Measurements from ENCODE around the gene MTIF2.
"Not testable (repeated sequence)": the region's sequence is repeated elsewhere in the genome, so short reads cannot be mapped to it uniquely, and the experiment has no call there.

Gene MTIF2

GRCh38 chr2:55280851-55281546, 12.0 kb upstream of the MTIF2 start:
- not testable (repeated sequence) for H3K4me3 ChIP-seq (ENCODE audit: insufficient read depth, low read depth, low read length, poor library complexity, severe bottlenecking); H3K27me3 ChIP-seq (replicated peaks; ENCODE audit: control insufficient read depth, insufficient read depth, low read length, poor library complexity, severe bottlenecking); H3K9me3 ChIP-seq (ENCODE audit: control insufficient read depth, low read length); DNase-seq; H3K4me1 ChIP-seq (ENCODE audit: control insufficient read depth, insufficient read depth, low read length, poor library complexity, severe bottlenecking); H3K36me3 ChIP-seq (ENCODE audit: control insufficient read depth, insufficient read depth, low read length)
- H3K27ac ChIP-seq (ENCODE audit: insufficient read depth, low read length, poor library complexity, severe bottlenecking) = peak overlapping the region; percentile 84

GRCh38 chr2:55279859-55280424, 10.9 kb upstream of the MTIF2 start:
- H3K4me3 ChIP-seq (ENCODE audit: insufficient read depth, low read depth, low read length, poor library complexity, severe bottlenecking); H3K4me1 ChIP-seq (ENCODE audit: control insufficient read depth, insufficient read depth, low read length, poor library complexity, severe bottlenecking); DNase-seq; H3K9me3 ChIP-seq (ENCODE audit: control insufficient read depth, low read length); H3K27me3 ChIP-seq (replicated peaks; ENCODE audit: control insufficient read depth, insufficient read depth, low read length, poor library complexity, severe bottlenecking); H3K36me3 ChIP-seq (ENCODE audit: control insufficient read depth, insufficient read depth, low read length); H3K27ac ChIP-seq (ENCODE audit: insufficient read depth, low read length, poor library complexity, severe bottlenecking): not testable (repeated sequence)

- DNase-seq; H3K9me3 ChIP-seq (ENCODE audit: control insufficient read depth, low read length); H3K36me3 ChIP-seq (ENCODE audit: control insufficient read depth, insufficient read depth, low read length); H3K27me3 ChIP-seq (replicated peaks; ENCODE audit: control insufficient read depth, insufficient read depth, low read length, poor library complexity, severe bottlenecking); H3K27ac ChIP-seq (ENCODE audit: insufficient read depth, low read length, poor library complexity, severe bottlenecking); H3K4me1 ChIP-seq (ENCODE audit: control insufficient read depth, insufficient read depth, low read length, poor library complexity, severe bottlenecking); H3K4me3 ChIP-seq (ENCODE audit: insufficient read depth, low read depth, low read length, poor library complexity, severe bottlenecking): not testable (repeated sequence)
Observed at GRCh38 chr2:55279214-55279835, 10.3 kb upstream of the MTIF2 start.

- no peak for DNase-seq
- no peaks in the 10 kb centered on the region for H3K36me3 ChIP-seq (ENCODE audit: control insufficient read depth, insufficient read depth, low read length)
- H3K27ac ChIP-seq (ENCODE audit: insufficient read depth, low read length, poor library complexity, severe bottlenecking) = no peak overlapping the region
Observed at GRCh38 chr2:55277310-55277709, 8.3 kb upstream of the MTIF2 start.

GRCh38 chr2:55274346-55274745, 5.3 kb upstream of the MTIF2 start:
- H3K27ac ChIP-seq (ENCODE audit: insufficient read depth, low read length, poor library complexity, severe bottlenecking); H3K27me3 ChIP-seq (replicated peaks; ENCODE audit: control insufficient read depth, insufficient read depth, low read length, poor library complexity, severe bottlenecking); H3K36me3 ChIP-seq (ENCODE audit: control insufficient read depth, insufficient read depth, low read length); DNase-seq; H3K4me3 ChIP-seq (ENCODE audit: insufficient read depth, low read depth, low read length, poor library complexity, severe bottlenecking); H3K9me3 ChIP-seq (ENCODE audit: control insufficient read depth, low read length); H3K4me1 ChIP-seq (ENCODE audit: control insufficient read depth, insufficient read depth, low read length, poor library complexity, severe bottlenecking): not testable (repeated sequence)

More at GRCh38 chr2:55277310-55277709, 8.3 kb upstream of the MTIF2 start:
- Histone ChIP-seq H3K9me3 (ENCODE audit: control insufficient read depth, low read length) (no peaks in the 10 kb centered on the region), H3K27me3 (replicated peaks; ENCODE audit: control insufficient read depth, insufficient read depth, low read length, poor library complexity, severe bottlenecking) (no peaks in the 10 kb centered on the region), H3K4me1 (ENCODE audit: control insufficient read depth, insufficient read depth, low read length, poor library complexity, severe bottlenecking) (peaks cover 5% of the 10 kb centered on the region), H3K4me3 (ENCODE audit: insufficient read depth, low read depth, low read length, poor library complexity, severe bottlenecking) (no peak overlapping the region)

GRCh38 chr2:55269645-55269990, 587 bp upstream of the MTIF2 start:
- DNase-seq = no peak
- peak overlapping the region; percentile 74 for H3K27ac ChIP-seq (ENCODE audit: insufficient read depth, low read length, poor library complexity, severe bottlenecking)

GRCh38 chr2:55268288-55268906, 634 bp downstream of the MTIF2 start:
- DNase-seq = no peak
- no peaks in the 10 kb centered on the region for H3K36me3 ChIP-seq (ENCODE audit: control insufficient read depth, insufficient read depth, low read length)
- H3K9me3 ChIP-seq (ENCODE audit: control insufficient read depth, low read length) = no peaks in the 10 kb centered on the region
- H3K27me3 ChIP-seq (replicated peaks; ENCODE audit: control insufficient read depth, insufficient read depth, low read length, poor library complexity, severe bottlenecking) = no peaks in the 10 kb centered on the region
- H3K4me1 ChIP-seq (ENCODE audit: control insufficient read depth, insufficient read depth, low read length, poor library complexity, severe bottlenecking) = peaks cover 9% of the 10 kb centered on the region
- peak overlapping the region; percentile 74 for H3K27ac ChIP-seq (ENCODE audit: insufficient read depth, low read length, poor library complexity, severe bottlenecking)
- H3K4me3 ChIP-seq (ENCODE audit: insufficient read depth, low read depth, low read length, poor library complexity, severe bottlenecking) = peak overlapping the region; percentile 64

More at GRCh38 chr2:55269645-55269990, 587 bp upstream of the MTIF2 start:
- H3K36me3 ChIP-seq (ENCODE audit: control insufficient read depth, insufficient read depth, low read length) = no peaks in the 10 kb centered on the region
- peak overlapping the region; percentile 64 for H3K4me3 ChIP-seq (ENCODE audit: insufficient read depth, low read depth, low read length, poor library complexity, severe bottlenecking)
- no peaks in the 10 kb centered on the region for H3K27me3 ChIP-seq (replicated peaks; ENCODE audit: control insufficient read depth, insufficient read depth, low read length, poor library complexity, severe bottlenecking)
- no peaks in the 10 kb centered on the region for H3K9me3 ChIP-seq (ENCODE audit: control insufficient read depth, low read length)
- peaks cover 9% of the 10 kb centered on the region for H3K4me1 ChIP-seq (ENCODE audit: control insufficient read depth, insufficient read depth, low read length, poor library complexity, severe bottlenecking)

GRCh38 chr2:55259586-55259985, 9.4 kb downstream of the MTIF2 start:
- peaks cover 16% of the 10 kb centered on the region for H3K36me3 ChIP-seq (ENCODE audit: control insufficient read depth, insufficient read depth, low read length)
- not testable (repeated sequence) for DNase-seq; H3K9me3 ChIP-seq (ENCODE audit: control insufficient read depth, low read length); H3K27me3 ChIP-seq (replicated peaks; ENCODE audit: control insufficient read depth, insufficient read depth, low read length, poor library complexity, severe bottlenecking); H3K4me3 ChIP-seq (ENCODE audit: insufficient read depth, low read depth, low read length, poor library complexity, severe bottlenecking); H3K27ac ChIP-seq (ENCODE audit: insufficient read depth, low read length, poor library complexity, severe bottlenecking); H3K4me1 ChIP-seq (ENCODE audit: control insufficient read depth, insufficient read depth, low read length, poor library complexity, severe bottlenecking)

GRCh38 chr2:55252832-55253231, 16.2 kb downstream of the MTIF2 start:
- H3K27me3 ChIP-seq (replicated peaks; ENCODE audit: control insufficient read depth, insufficient read depth, low read length, poor library complexity, severe bottlenecking) = no peaks in the 10 kb centered on the region
- H3K4me3 ChIP-seq (ENCODE audit: insufficient read depth, low read depth, low read length, poor library complexity, severe bottlenecking) = no peak overlapping the region
- no peaks in the 10 kb centered on the region for H3K9me3 ChIP-seq (ENCODE audit: control insufficient read depth, low read length)
- H3K27ac ChIP-seq (ENCODE audit: insufficient read depth, low read length, poor library complexity, severe bottlenecking) = no peak overlapping the region
- no peak for DNase-seq
- no peaks in the 10 kb centered on the region for H3K4me1 ChIP-seq (ENCODE audit: control insufficient read depth, insufficient read depth, low read length, poor library complexity, severe bottlenecking)
- H3K36me3 ChIP-seq (ENCODE audit: control insufficient read depth, insufficient read depth, low read length) = peaks cover 18% of the 10 kb centered on the region

GRCh38 chr2:55247025-55247424, 22.0 kb downstream of the MTIF2 start:
- Histone ChIP-seq H3K4me1 (ENCODE audit: control insufficient read depth, insufficient read depth, low read length, poor library complexity, severe bottlenecking) (no peaks in the 10 kb centered on the region), H3K36me3 (ENCODE audit: control insufficient read depth, insufficient read depth, low read length) (peaks cover 22% of the 10 kb centered on the region), H3K9me3 (ENCODE audit: control insufficient read depth, low read length) (no peaks in the 10 kb centered on the region), H3K27ac (ENCODE audit: insufficient read depth, low read length, poor library complexity, severe bottlenecking) (no peak overlapping the region), H3K27me3 (replicated peaks; ENCODE audit: control insufficient read depth, insufficient read depth, low read length, poor library complexity, severe bottlenecking) (no peaks in the 10 kb centered on the region), H3K4me3 (ENCODE audit: insufficient read depth, low read depth, low read length, poor library complexity, severe bottlenecking) (no peak overlapping the region)
- DNase-seq = no peak

All from effector memory CD4-positive, alpha-beta T cell (primary cell).